SK-N-SH (cell line): Measurements from ENCODE around the gene C10orf67. TPM values are rescaled to one million over a fixed set of nuclear protein-coding genes. Genes with fewer than 3 reads are reported as not detected.

Experiments
- CTCF ChIA-PET: fragments of 300-600, 350-600 bp; formaldehyde crosslinking; extraction: SDS; loops from one replicate; lab custom pipeline; 2021; lab: Yijun Ruan, JAX
- POLR2A ChIA-PET: fragments of 350-600 bp; sonication (Branson Sonifier 250); formaldehyde crosslinking; extraction: SDS; loops from one replicate; lab custom pipeline; 2020; ENCODE audit warnings: antibody characterized with exemption, inconsistent platforms; lab: Yijun Ruan, JAX
- DNase-seq: peaks from one replicate; pipeline ENCODE4 v3.0.0; 2012
- H2AFZ ChIP-seq: fragments of 200-600 bp; sonication (generic); 2 replicates; pipeline ENCODE4 v1.8.1; 2016; ENCODE audit warnings: antibody characterized with exemption, mild to moderate bottlenecking, low read depth
- H3F3A ChIP-seq: fragments of 200-600 bp; sonication (generic); replicated peaks from 2 replicates; pipeline ENCODE3; 2016; ENCODE audit warnings: antibody characterized with exemption, mild to moderate bottlenecking; ENCODE audit not compliant: insufficient read depth
- H3K27ac ChIP-seq, 2 experiments: fragments of 200-500 bp in 1 of 2; fragments of 200-600 bp in 1 of 2; sonication (Bioruptor generic) in 1 of 2; sonication (generic), shearing (Covaris generic) in 1 of 2; 2 replicates each; pipeline versions ENCODE4 v1.5.1 to v1.6.1; 2014 to 2016; ENCODE audit warnings: low read depth in 2 of 2, inconsistent platforms in 1 of 2, low read length in 1 of 2, mild to moderate bottlenecking in 1 of 2, mixed read lengths in 1 of 2
- H3K27me3 ChIP-seq: fragments of 200-600 bp; sonication (generic), shearing (Covaris generic); 2 replicates; pipeline ENCODE4 v1.6.1; 2016; ENCODE audit warnings: mixed run types; ENCODE audit not compliant: insufficient read depth
- H3K36me3 ChIP-seq, 2 experiments: fragments of 200-500 bp in 1 of 2; fragments of 200-600 bp in 1 of 2; sonication (Bioruptor generic) in 1 of 2; sonication (generic) in 1 of 2; replicated peaks in 1 of 2; 2 replicates each; pipeline versions ENCODE3 to v1.5.1; 2014 to 2016; ENCODE audit warnings: low read length in 1 of 2, mild to moderate bottlenecking in 1 of 2; ENCODE audit not compliant: insufficient read depth in 2 of 2, control insufficient read depth in 1 of 2
- H3K4me1 ChIP-seq, 2 experiments: fragments of 200-500 bp in 1 of 2; fragments of 200-600 bp in 1 of 2; sonication (Bioruptor generic) in 1 of 2; sonication (generic), shearing (Covaris generic) in 1 of 2; 2 replicates each; pipeline versions ENCODE4 v1.5.1 to v1.6.1; 2014 to 2016; ENCODE audit warnings: low read depth in 1 of 2, low read length in 1 of 2, mixed run types in 1 of 2; ENCODE audit not compliant: insufficient read depth in 2 of 2, control insufficient read depth in 1 of 2
- H3K4me2 ChIP-seq: fragments of 200-600 bp; sonication (generic), shearing (Covaris generic); 2 replicates; pipeline ENCODE4 v1.6.1; 2017; ENCODE audit warnings: mixed run types
- H3K4me3 ChIP-seq, 2 experiments: fragments of 200-500 bp in 1 of 2; fragments of 200-600 bp in 1 of 2; sonication (Bioruptor generic) in 1 of 2; sonication (generic), shearing (Covaris generic) in 1 of 2; 2 replicates each; pipeline versions ENCODE4 v1.5.1 to v1.8.1; 2014 to 2016; ENCODE audit warnings: low read depth in 2 of 2, inconsistent platforms in 1 of 2, low read length in 1 of 2, mild to moderate bottlenecking in 1 of 2, mixed read lengths in 1 of 2, moderate library complexity in 1 of 2
- H3K79me2 ChIP-seq: fragments of 200-600 bp; sonication (generic); 2 replicates; pipeline ENCODE4 v1.8.1; 2017; ENCODE audit warnings: mild to moderate bottlenecking; ENCODE audit not compliant: insufficient read depth
- H3K9ac ChIP-seq: fragments of 200-600 bp; sonication (generic); 2 replicates; pipeline ENCODE4 v1.6.1; 2017; ENCODE audit warnings: mixed run types
- H3K9me2 ChIP-seq: fragments of 200-600 bp; sonication (generic); 2 replicates; pipeline ENCODE4 v1.6.1; 2017; ENCODE audit warnings: mixed run types
- H3K9me3 ChIP-seq: fragments of 200-600 bp; sonication (generic); 2 replicates; pipeline ENCODE4 v1.6.1; 2017; ENCODE audit warnings: mixed run types, mild to moderate bottlenecking, moderate library complexity
- H4K20me1 ChIP-seq: fragments of 200-600 bp; sonication (generic); 2 replicates; pipeline ENCODE4 v1.6.1; 2017; ENCODE audit warnings: mild to moderate bottlenecking, mixed run types; ENCODE audit not compliant: insufficient read depth
- CTCF ChIP-seq: fragments of 200-600 bp; sonication (generic); IDR thresholded peaks from 2 replicates; pipeline ENCODE4 v1.6.1; 2017; ENCODE audit warnings: antibody characterized with exemption, mild to moderate bottlenecking, moderate library complexity
- EP300 ChIP-seq, 2 experiments: IDR thresholded peaks; 2 replicates each; pipeline versions ENCODE4 v1.4.0 to v1.6.1; 2012; ENCODE audit warnings: borderline replicate concordance in 1 of 2, low read depth in 1 of 2, low read length in 1 of 2
- FOSL2 ChIP-seq: IDR thresholded peaks from 2 replicates; pipeline ENCODE4 v1.4.0; 2012; ENCODE audit warnings: low read depth, mild to moderate bottlenecking, moderate library complexity, borderline replicate concordance
- FOXJ3 ChIP-seq: sonication (generic); formaldehyde crosslinking; IDR thresholded peaks from 2 replicates; pipeline ENCODE4 v1.5.1; 2020; ENCODE audit warnings: mild to moderate bottlenecking, missing genetic modification reagents
- JUND ChIP-seq: IDR thresholded peaks from 2 replicates; pipeline ENCODE4 v1.4.0; 2012
- MAX ChIP-seq: IDR thresholded peaks from 2 replicates; pipeline ENCODE4 v1.4.0; 2012; ENCODE audit warnings: low read depth
- RAD21 ChIP-seq: IDR thresholded peaks from 2 replicates; pipeline ENCODE4 v1.6.1; 2012; ENCODE audit warnings: mild to moderate bottlenecking, low read length
- RCOR1 ChIP-seq: fragments of 150-350 bp; IDR thresholded peaks from 2 replicates; pipeline ENCODE4 v1.6.1; 2017; ENCODE audit warnings: antibody characterized with exemption, low read length
- RFX5 ChIP-seq: IDR thresholded peaks from 2 replicates; pipeline ENCODE4 v1.6.1; 2012; ENCODE audit warnings: mild to moderate bottlenecking, improper control_type of control experiment, low read length
- SIN3A ChIP-seq: IDR thresholded peaks from 2 replicates; pipeline ENCODE4 v1.6.1; 2012; ENCODE audit warnings: low read depth, mild to moderate bottlenecking, low read length, moderate library complexity, borderline replicate concordance
- TCF12 ChIP-seq: IDR thresholded peaks from 2 replicates; pipeline ENCODE4 v1.4.0; 2012
- TEAD4 ChIP-seq: IDR thresholded peaks from 2 replicates; pipeline ENCODE4 v1.4.0; 2012; ENCODE audit warnings: mild to moderate bottlenecking, borderline replicate concordance; ENCODE audit not compliant: insufficient read depth
- USF2 ChIP-seq: fragments of 150-350 bp; IDR thresholded peaks from 2 replicates; pipeline ENCODE4 v1.6.1; 2017; ENCODE audit warnings: antibody characterized with exemption, low read length, low read depth, borderline replicate concordance
- YY1 ChIP-seq: IDR thresholded peaks from 2 replicates; pipeline ENCODE4 v1.4.0; 2012; ENCODE audit warnings: low read depth, mild to moderate bottlenecking
- ZBTB33 ChIP-seq: IDR thresholded peaks from 2 replicates; pipeline ENCODE4 v1.4.0; 2012; ENCODE audit warnings: low read depth, borderline replicate concordance
- WGBS: methylation state at CpG from one replicate; pipeline ENCODE4 v1.1.6; 2017; ENCODE audit warnings: low lambda C conversion rate; 5-methylcytosine and 5-hydroxymethylcytosine counted together
- polyA plus RNA-seq, 3 experiments: library from polyadenylated mRNA; depleted of rRNA; stranded (reverse); fragments of >200 nt; gene quantifications; 2 replicates each; pipeline ENCODE4 v1.2.3, GENCODE V29; 2012

The C10orf67 gene
- polyA plus RNA-seq, 1 of the 3 experiments (the other 2 are of a cell fraction): 0.97 TPM

- no peak overlapping the region for H3K4me2 ChIP-seq
These were observed 171.2 kb downstream of the C10orf67 start for GRCh38 chr10:23173214-23174073.

More at GRCh38 chr10:23173214-23174073, 171.2 kb downstream of the C10orf67 start:
- CTCF ChIA-PET: interaction anchor here (2.3 kb wide), 1 partner anchor 16 kb away, joined by 13 read pairs; no protein-coding TSS in a partner anchor
- Histone ChIP-seq H3K4me1 (no peaks in the 10 kb centered on the region), H3K9me2 (no peaks in the 10 kb centered on the region), H3K36me3 (no peaks in the 10 kb centered on the region), H3K9ac (no peak overlapping the region), H3K27ac (no peak overlapping the region), H3K4me3 (peak overlapping the region in 1 of 2 experiments; percentile 9; a peak in 1 of 4 replicates), H3K9me3 (no peaks in the 10 kb centered on the region), H2AFZ (no peak overlapping the region), H3K27me3 (peaks cover 31% of the 10 kb centered on the region; the same call in 1 of the 2 replicates), H3K79me2 (no peaks in the 10 kb centered on the region), H4K20me1 (no peaks in the 10 kb centered on the region), H3F3A (no peaks in the 10 kb centered on the region)
- peak; percentile 75 for DNase-seq
- TF ChIP-seq SIN3A (no peak), FOXJ3 (CRISPR knock-in tag) (no peak), RAD21 (no peak), RCOR1 (no peak), TCF12 (no peak), ZBTB33 (no peak), EP300 (IDR thresholded peaks at IDR 0.05; ENCODE audit: borderline replicate concordance in 1 of 2, low read depth in 1 of 2, low read length in 1 of 2) (no peak), JUND (no peak), CTCF (no peak), FOSL2 (no peak), RFX5 (no peak), MAX (no peak), USF2 (no peak), YY1 (no peak), TEAD4 (no peak)
- 16% methylated on average over 37 of the region's 82 CpGs for WGBS
- POLR2A ChIA-PET: no interaction called here
